Measurements from ENCODE around the gene KCND3. TPM values are rescaled to one million over a fixed set of nuclear protein-coding genes. Genes with fewer than 3 reads are reported as not detected.

The KCND3 gene
- total and polyA plus RNA-seq, 2 of the 4 experiments (the other 2 are of a cell fraction): under 0.01 to 0.03 TPM

GRCh38 chr1:111952125-111952657 lies 37.3 kb downstream of the KCND3 start:
- Histone ChIP-seq H3K56ac (ENCODE audit: extremely low read depth, insufficient read depth, low read length) (no peak overlapping the region), H3K27me3 (ENCODE audit: control insufficient read depth, insufficient read depth, low read length) (peaks cover 2% of the 10 kb centered on the region), H3K9ac (ENCODE audit: low read depth, low read length) (no peak overlapping the region), H2BK20ac (ENCODE audit: low read depth, low read length) (no peak overlapping the region), H2AK5ac (ENCODE audit: low read depth, low read length) (no peak overlapping the region), H4K20me1 (ENCODE audit: insufficient read depth, low read length) (no peaks in the 10 kb centered on the region), H2AK9ac (replicated peaks; ENCODE audit: low read depth, low read length, poor library complexity) (no peak overlapping the region), H4K5ac (ENCODE audit: low read depth, low read length) (no peak overlapping the region), H2BK15ac (ENCODE audit: low read depth, low read length) (no peak overlapping the region), H3K4me2 (ENCODE audit: low read depth, low read length) (no peak overlapping the region), H3K23ac (ENCODE audit: low read depth, low read length) (no peak overlapping the region), H3K4me1 (ENCODE audit: control insufficient read depth, insufficient read depth, low read length) (no peaks in the 10 kb centered on the region), H3K9me3 (ENCODE audit: control insufficient read depth, insufficient read depth, low read length) (no peaks in the 10 kb centered on the region), H4K8ac (ENCODE audit: low read depth in 2 of 2, low read length in 2 of 2) (no peak overlapping the region), H3K36me3 (ENCODE audit: control insufficient read depth, insufficient read depth, low read length) (no peaks in the 10 kb centered on the region), H3K27ac (ENCODE audit: insufficient read depth, low read length) (no peak overlapping the region), H2BK120ac (ENCODE audit: low read depth, low read length) (no peak overlapping the region), H3K4me3 (ENCODE audit: insufficient read depth, low read depth, low read length) (no peak overlapping the region), H3K14ac (replicated peaks; ENCODE audit: low read depth, low read length) (no peak overlapping the region), H3K9me1 (ENCODE audit: insufficient read depth, low read length) (no peaks in the 10 kb centered on the region), H3K4ac (ENCODE audit: low read depth, low read length) (no peak overlapping the region), H2BK5ac (ENCODE audit: low read depth, low read length, poor library complexity, severe bottlenecking) (no peak overlapping the region), H3K18ac (ENCODE audit: low read depth, low read length) (no peak overlapping the region), H3K79me1 (ENCODE audit: low read depth in 1 of 2, low read length in 2 of 2) (no peaks in the 10 kb centered on the region), H4K91ac (ENCODE audit: insufficient read depth, low read depth, low read length) (no peak overlapping the region), H2AFZ (replicated peaks; ENCODE audit: low read length, poor library complexity) (no peak overlapping the region)
- POLR2A ChIA-PET (ENCODE audit: unreplicated experiment): no interaction called here
- BruUV-seq (replicated peaks): no TSS peak
- CTCF ChIA-PET: no interaction called here
- dilution Hi-C loops (cut with HindIII; ENCODE audit: low sequenced_read_pairs, unreplicated experiment): no loop called here
- DNase-seq (no peak), ATAC-seq (ENCODE audit: low read depth) (no peak)
- in situ Hi-C loops (cut with MboI; ENCODE audit: low sequenced_read_pairs): no loop called here
- no peak for TF ChIP-seq CEBPB (IDR thresholded peaks at IDR 0.05; ENCODE audit: low read depth, low read length)
- intact Hi-C loops (cut with micrococcal nuclease): no loop called here
- no CpG with 5 or more reads among the region's 4 CpGs for WGBS, 2 experiments (ENCODE audit: extremely low coverage in 2 of 2, insufficient read length in 1 of 2)

Measured in IMR-90 (cell line).